IMR-90 (cell line): Measurements from ENCODE around the gene CTSH. TPM values are rescaled to one million over a fixed set of nuclear protein-coding genes. Genes with fewer than 3 reads are reported as not detected.

Source experiments
- ATAC-seq: fragments of 200-7000 bp; cut with Tn5 transposase; 2 replicates; pipeline ENCODE4 v1.9.1; 2020; ENCODE audit warnings: low read depth, mild to moderate bottlenecking, moderate library complexity
- BruUV-seq: library from RNA; stranded (reverse); fragments of 400-500 nt; replicated peaks from 2 replicates; lab custom pipeline; 2021; lab: Mats Ljungman, UMichigan
- CTCF ChIA-PET: fragments of 300-600 bp; formaldehyde crosslinking; extraction: SDS; loops from one replicate; lab custom pipeline; 2021; ENCODE audit warnings: antibody characterized with exemption; lab: Yijun Ruan, JAX
- POLR2A ChIA-PET: fragments of 300-600 bp; sonication (Branson Sonifier 250); formaldehyde crosslinking; loops from one replicate; lab custom pipeline; 2022; ENCODE audit warnings: antibody characterized with exemption; ENCODE audit not compliant: unreplicated experiment; lab: Charles Lee
- DNase-seq: peaks from one replicate; pipeline ENCODE4 v3.0.0; 2013
- H2AFZ ChIP-seq: replicated peaks from 2 replicates; pipeline ENCODE3; 2013; ENCODE audit warnings: low read length, mild to moderate bottlenecking; ENCODE audit not compliant: poor library complexity
- H2AK5ac ChIP-seq: 2 replicates; pipeline ENCODE4 v1.6.1; 2013; ENCODE audit warnings: low read depth, low read length, inconsistent platforms
- H2AK9ac ChIP-seq: replicated peaks from 2 replicates; pipeline ENCODE3; 2013; ENCODE audit warnings: mild to moderate bottlenecking, low read depth, low read length, moderate library complexity; ENCODE audit not compliant: poor library complexity
- H2BK120ac ChIP-seq: 2 replicates; pipeline ENCODE4 v1.6.1; 2013; ENCODE audit warnings: low read depth, low read length, inconsistent platforms
- H2BK15ac ChIP-seq: 3 replicates; pipeline ENCODE4 v1.6.1; 2013; ENCODE audit warnings: low read depth, low read length, inconsistent platforms
- H2BK20ac ChIP-seq: 2 replicates; pipeline ENCODE4 v1.6.1; 2013; ENCODE audit warnings: low read depth, mild to moderate bottlenecking, inconsistent platforms, low read length, moderate library complexity
- H2BK5ac ChIP-seq: 2 replicates; pipeline ENCODE4 v1.6.1; 2013; ENCODE audit warnings: mild to moderate bottlenecking, low read depth, low read length, inconsistent platforms; ENCODE audit not compliant: poor library complexity, severe bottlenecking
- H3K14ac ChIP-seq: replicated peaks from 2 replicates; pipeline ENCODE4 v1.6.1; 2013; ENCODE audit warnings: low read depth, low read length, inconsistent platforms
- H3K18ac ChIP-seq: 2 replicates; pipeline ENCODE4 v1.6.1; 2013; ENCODE audit warnings: low read depth, low read length, control low read depth
- H3K23ac ChIP-seq: 2 replicates; pipeline ENCODE4 v1.6.1; 2013; ENCODE audit warnings: low read depth, low read length, inconsistent platforms
- H3K27ac ChIP-seq: 2 replicates; pipeline ENCODE4 v1.5.1; 2013; ENCODE audit warnings: mild to moderate bottlenecking, control low read depth, low read length; ENCODE audit not compliant: insufficient read depth
- H3K27me3 ChIP-seq: 2 replicates; pipeline ENCODE4 v1.6.1; 2013; ENCODE audit warnings: low read length; ENCODE audit not compliant: control insufficient read depth, insufficient read depth
- H3K36me3 ChIP-seq: 2 replicates; pipeline ENCODE4 v1.6.1; 2013; ENCODE audit warnings: low read length, mixed read lengths; ENCODE audit not compliant: control insufficient read depth, insufficient read depth
- H3K4ac ChIP-seq: 2 replicates; pipeline ENCODE4 v1.6.1; 2013; ENCODE audit warnings: low read depth, low read length, inconsistent platforms
- H3K4me1 ChIP-seq: 2 replicates; pipeline ENCODE4 v1.6.1; 2013; ENCODE audit warnings: low read length, mixed read lengths; ENCODE audit not compliant: control insufficient read depth, insufficient read depth
- H3K4me2 ChIP-seq: 2 replicates; pipeline ENCODE4 v1.6.1; 2013; ENCODE audit warnings: low read depth, mild to moderate bottlenecking, control low read depth, low read length, moderate library complexity
- H3K4me3 ChIP-seq: 2 replicates; pipeline ENCODE4 v1.5.1; 2013; ENCODE audit warnings: low read depth, mild to moderate bottlenecking, control low read depth, low read length, moderate library complexity; ENCODE audit not compliant: insufficient read depth
- H3K56ac ChIP-seq: 2 replicates; pipeline ENCODE4 v1.6.1; 2013; ENCODE audit warnings: low read length, inconsistent platforms; ENCODE audit not compliant: insufficient read depth; ENCODE audit errors: extremely low read depth
- H3K79me1 ChIP-seq, 2 experiments: 2 replicates each; pipeline ENCODE4 v1.6.1; 2013; ENCODE audit warnings: low read length in 2 of 2, inconsistent platforms in 1 of 2, low read depth in 1 of 2
- H3K9ac ChIP-seq: 2 replicates; pipeline ENCODE4 v1.6.1; 2013; ENCODE audit warnings: low read depth, low read length, control low read depth
- H3K9me1 ChIP-seq: 2 replicates; pipeline ENCODE4 v1.6.1; 2013; ENCODE audit warnings: low read length, inconsistent platforms; ENCODE audit not compliant: insufficient read depth
- H3K9me3 ChIP-seq: 2 replicates; pipeline ENCODE4 v1.6.1; 2013; ENCODE audit warnings: low read length; ENCODE audit not compliant: control insufficient read depth, insufficient read depth
- H4K20me1 ChIP-seq: 2 replicates; pipeline ENCODE4 v1.6.1; 2013; ENCODE audit warnings: low read length, inconsistent platforms; ENCODE audit not compliant: insufficient read depth
- H4K5ac ChIP-seq: 2 replicates; pipeline ENCODE4 v1.6.1; 2013; ENCODE audit warnings: mild to moderate bottlenecking, low read depth, low read length, control low read depth
- H4K8ac ChIP-seq, 2 experiments: 2 replicates each; pipeline ENCODE4 v1.6.1; 2013; ENCODE audit warnings: low read depth in 2 of 2, low read length in 2 of 2, control low read depth in 1 of 2, inconsistent platforms in 1 of 2
- H4K91ac ChIP-seq: 2 replicates; pipeline ENCODE4 v1.6.1; 2013; ENCODE audit warnings: low read depth, low read length, inconsistent platforms; ENCODE audit not compliant: insufficient read depth
- CEBPB ChIP-seq: IDR thresholded peaks from 2 replicates; pipeline ENCODE4 v1.6.1; 2012; ENCODE audit warnings: low read depth, low read length, improper control_type of control experiment
- CHD1 ChIP-seq: IDR thresholded peaks from 2 replicates; pipeline ENCODE4 v1.6.1; 2012; ENCODE audit warnings: low read depth, low read length, improper control_type of control experiment
- MAZ ChIP-seq: IDR thresholded peaks from 2 replicates; pipeline ENCODE4 v1.6.1; 2012; ENCODE audit warnings: low read depth, mild to moderate bottlenecking, low read length, improper control_type of control experiment, moderate library complexity, borderline replicate concordance
- WGBS, 2 experiments: methylation state at CpG; one replicate each; pipeline versions ENCODE4 v1.1.5 to v1.1.7; 2013; ENCODE audit warnings: missing lambda C conversion rate in 2 of 2; ENCODE audit not compliant: insufficient read length in 1 of 2; ENCODE audit errors: extremely low coverage in 2 of 2; 5-methylcytosine and 5-hydroxymethylcytosine counted together
- dilution Hi-C: fragments of 300-500 bp; cut with HindIII; formaldehyde crosslinking; loops from one replicate; pipeline ENCODE4 v1.14.3; 2018; ENCODE audit warnings: low sequenced_read_pairs; ENCODE audit not compliant: unreplicated experiment
- in situ Hi-C: fragments of 300-500 bp; cut with MboI; formaldehyde crosslinking; loops from 3 replicates; pipeline ENCODE4 v1.14.3; 2019; ENCODE audit warnings: low sequenced_read_pairs, inconsistent platforms, mixed read lengths
- intact Hi-C: fragments of 100-400 bp; cut with micrococcal nuclease; formaldehyde crosslinking; loops from 2 replicates; pipeline ENCODE4 v1.10.0; 2022
- polyA plus RNA-seq, 3 experiments: library from polyadenylated mRNA; depleted of rRNA; stranded (reverse); fragments of >200 nt; gene quantifications; 2 replicates each; pipeline ENCODE4 v1.2.3, GENCODE V29; 2012; ENCODE audit warnings: low replicate concordance in 1 of 3
- total RNA-seq: library from RNA; depleted of rRNA; stranded (reverse); fragments of >200 nt; gene quantifications from 2 replicates; pipeline ENCODE4 v1.2.3, GENCODE V29; 2012

Gene CTSH
- total and polyA plus RNA-seq, 2 of the 4 experiments (the other 2 are of a cell fraction) = 11.7 to 13.9 TPM

DNA sequence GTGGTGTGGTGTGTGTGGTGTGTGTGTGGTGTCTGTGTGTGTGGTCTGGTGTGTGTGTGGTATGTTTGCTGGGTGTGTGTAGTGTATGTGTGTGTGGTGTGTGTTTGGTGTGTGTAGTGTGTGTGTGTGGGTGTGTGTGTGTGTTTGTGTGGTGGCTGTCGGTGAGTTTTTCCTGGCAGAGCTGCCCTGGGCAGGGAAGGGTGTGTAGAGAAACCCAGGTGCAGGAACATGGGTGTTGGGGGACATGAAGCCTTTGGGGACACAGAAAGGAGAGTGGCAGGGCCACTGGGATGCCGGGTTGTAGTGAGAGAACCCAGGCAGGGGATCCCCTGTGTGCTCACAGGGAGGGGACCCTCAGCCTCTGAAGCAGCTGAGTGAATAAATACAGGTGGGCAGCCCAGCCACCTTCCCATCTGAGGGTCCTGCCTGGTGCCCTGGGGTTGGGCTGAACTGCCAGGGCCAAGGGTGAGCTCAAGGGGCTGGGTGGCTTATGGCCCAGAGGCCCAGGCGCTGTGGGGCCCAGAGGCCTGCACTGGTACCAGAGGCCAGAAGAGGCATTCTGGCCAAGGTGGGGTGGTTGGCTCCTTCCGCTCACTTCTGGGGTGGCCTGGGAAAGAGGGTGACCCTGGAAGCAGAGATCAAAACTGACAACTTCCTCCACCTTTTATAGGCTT, 48.5 kb upstream of the CTSH start:
- Histone ChIP-seq H3K4me3 (no peak overlapping the region), H4K8ac (no peak overlapping the region; a peak in 1 of 4 replicates), H2AK9ac (no peak overlapping the region), H4K5ac (no peak overlapping the region), H3K9ac (no peak overlapping the region), H3K27ac (no peak overlapping the region), H3K14ac (peak overlapping the region; percentile 89), H2AFZ (no peak overlapping the region), H4K20me1 (no peaks in the 10 kb centered on the region), H3K27me3 (no peaks in the 10 kb centered on the region; the same call in 1 of the 2 replicates), H2BK20ac (peak overlapping the region; percentile 70; the same call in 1 of the 2 replicates), H3K4ac (peak overlapping the region; percentile 73), H3K4me1 (peaks cover 21% of the 10 kb centered on the region), H3K18ac (no peak overlapping the region), H2AK5ac (peak overlapping the region; percentile 99), H2BK120ac (peak overlapping the region; percentile 40; the same call in 1 of the 2 replicates), H3K56ac (no peak overlapping the region), H4K91ac (peak overlapping the region; percentile 37; the same call in 1 of the 2 replicates), H3K9me1 (peaks cover 22% of the 10 kb centered on the region), H3K79me1 (no peaks in the 10 kb centered on the region; a peak in 1 of 4 replicates), H2BK15ac (peak overlapping the region; percentile 73; the same call in 2 of the 3 replicates), H3K36me3 (no peaks in the 10 kb centered on the region), H3K4me2 (no peak overlapping the region), H3K23ac (peak overlapping the region; percentile 37; the same call in 1 of the 2 replicates), H2BK5ac (peak overlapping the region; percentile 80), H3K9me3 (no peaks in the 10 kb centered on the region)
- 73% methylated on average over 2 of the region's 4 CpGs; no CpG with 5 or more reads in 1 of the 2 experiments for WGBS, 2 experiments
- in situ Hi-C loops = no loop called here
- POLR2A ChIA-PET = no interaction called here
- ATAC-seq (no peak), DNase-seq (no peak)
- CTCF ChIA-PET = interaction anchor here (1.1 kb wide), 1 partner anchor 14 kb away, joined by 3 read pairs; no protein-coding TSS in a partner anchor
- TF ChIP-seq MAZ = no peak
- TF ChIP-seq CHD1 = no peak
- no peak for TF ChIP-seq CEBPB
- no TSS peak for BruUV-seq
- intact Hi-C loops = no loop called here
- dilution Hi-C loops = no loop called here
